ENCODE data around the gene ANAPC10. TPM values are rescaled to one million over a fixed set of nuclear protein-coding genes. Genes with fewer than 3 reads are reported as not detected.

Gene ANAPC10
- polyA plus RNA-seq, 1 of the 3 experiments (the other 2 are of a cell fraction): 19.1 TPM

GRCh38 chr4:145099653-145100052, 1.7 kb upstream of the ANAPC10 start (continued):
- no peak for TF ChIP-seq REST (IDR thresholded peaks at IDR 0.05; ENCODE audit: low read depth, low read length)
- no peak for TF ChIP-seq NFIC (IDR thresholded peaks at IDR 0.05; ENCODE audit: borderline replicate concordance)
- no peak for TF ChIP-seq USF1 (IDR thresholded peaks at IDR 0.05; ENCODE audit: borderline replicate concordance, low read depth)
- TF ChIP-seq MEF2A (IDR thresholded peaks at IDR 0.05; ENCODE audit: borderline replicate concordance, low read depth): no peak

- ChIA-PET POLR2A (no interaction called here), CTCF (interaction anchor here (0.9 to 2.1 kb wide), 8 partner anchors 10 to 518 kb away, joined by 3 to 8 read pairs (median 3); no protein-coding TSS in a partner anchor)
- Histone ChIP-seq H3K79me2 (ENCODE audit: insufficient read depth) (peaks cover 92% of the 10 kb centered on the region), H3F3A (replicated peaks; ENCODE audit: insufficient read depth) (peaks cover 12% of the 10 kb centered on the region), H4K20me1 (ENCODE audit: insufficient read depth) (peaks cover 11% of the 10 kb centered on the region; the same call in 1 of the 2 replicates), H3K27me3 (ENCODE audit: insufficient read depth) (no peaks in the 10 kb centered on the region), H3K4me2 (peak overlapping the region; percentile 89), H3K9me2 (no peaks in the 10 kb centered on the region), H3K36me3 (replicated peaks in 1 of 2; ENCODE audit: control insufficient read depth in 1 of 2, insufficient read depth in 2 of 2, low read length in 1 of 2) (peaks cover 31 to 39% of the 10 kb centered on the region in 2 experiments), H2AFZ (ENCODE audit: low read depth) (peak overlapping the region; percentile 71), H3K4me1 (ENCODE audit: control insufficient read depth in 1 of 2, insufficient read depth in 2 of 2, low read depth in 1 of 2, low read length in 1 of 2) (peaks cover 0 to 12% of the 10 kb centered on the region in 2 experiments; a peak in 2 of 4 replicates), H3K9me3 (no peaks in the 10 kb centered on the region), H3K4me3 (ENCODE audit: low read depth in 2 of 2, low read length in 1 of 2) (peak overlapping the region; percentile 65 to 79), H3K27ac (ENCODE audit: low read depth in 2 of 2, low read length in 1 of 2) (peak overlapping the region; percentile 68 to 94), H3K9ac (peak overlapping the region; percentile 84)
- peak; percentile 41 for DNase-seq
- 0% methylated on average over 9 of the region's 9 CpGs for WGBS (ENCODE audit: low lambda C conversion rate)
- TF ChIP-seq YY1 (IDR thresholded peaks at IDR 0.05; ENCODE audit: low read depth) (no peak), FOSL2 (IDR thresholded peaks at IDR 0.05; ENCODE audit: borderline replicate concordance, low read depth) (peak; percentile 63; the same call in 1 of the 2 replicates), FOXJ3 (CRISPR knock-in tag; IDR thresholded peaks at IDR 0.05) (0 out of 2 replicates have a peak, but pooled peaks have one; percentile 45), MAX (IDR thresholded peaks at IDR 0.05; ENCODE audit: low read depth) (peak; percentile 8; the same call in 1 of the 2 replicates), JUND (IDR thresholded peaks at IDR 0.05) (peak; percentile 34; the same call in 1 of the 2 replicates), MXI1 (IDR thresholded peaks at IDR 0.05; ENCODE audit: low read depth, low read length) (peak; percentile 91; the same call in 1 of the 2 replicates), USF1 (IDR thresholded peaks at IDR 0.05; ENCODE audit: borderline replicate concordance, low read depth) (no peak), TEAD4 (IDR thresholded peaks at IDR 0.05; ENCODE audit: borderline replicate concordance, insufficient read depth) (no peak)
These were observed 660 bp upstream of the ANAPC10 start for GRCh38 chr4:145098675-145099037.

All from SK-N-SH (cell line).